Astrocyte (in vitro differentiated cells and primary cell): ENCODE results near the gene PCED1A.

Experiments used
- CTCF ChIP-seq: IDR thresholded peaks from 2 replicates; pipeline ENCODE4 v1.5.1; 2011; ENCODE audit warnings: low read depth, mild to moderate bottlenecking, inconsistent platforms, low read length, moderate library complexity; ENCODE audit not compliant: insufficient read depth
- EZH2 ChIP-seq: IDR thresholded peaks from 2 replicates; pipeline ENCODE4 v1.6.1; 2012; ENCODE audit warnings: mild to moderate bottlenecking, low read length, inconsistent platforms; ENCODE audit not compliant: insufficient read depth

DNA sequence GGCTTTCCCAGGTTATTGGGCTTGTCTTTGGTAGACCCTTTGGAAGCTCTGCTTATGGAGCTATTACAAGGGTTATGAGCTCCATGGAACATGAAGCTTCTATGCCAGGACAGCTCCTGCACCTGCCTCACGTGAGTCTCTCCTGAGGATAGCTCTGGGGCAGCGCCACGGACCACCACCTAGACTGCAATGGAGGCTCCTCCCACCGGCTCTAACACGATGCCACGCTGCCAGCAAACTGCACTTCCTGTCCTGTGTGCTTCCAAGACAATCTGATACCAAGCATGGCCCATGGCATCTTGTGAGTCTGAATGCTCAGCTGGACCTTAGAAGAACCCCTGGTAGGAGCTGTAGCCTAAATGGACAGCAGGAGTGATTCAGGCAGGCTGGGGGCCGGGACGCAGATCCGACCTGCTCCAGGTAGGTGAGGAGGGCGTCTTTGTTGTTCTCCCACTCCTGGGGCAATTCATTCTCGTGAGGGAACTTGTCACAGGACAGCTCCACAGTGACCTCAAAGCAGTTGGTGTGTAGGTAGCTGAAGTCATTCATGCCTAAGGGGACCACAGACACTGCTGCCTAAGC, 45.5 kb downstream of the PCED1A start:
- TF ChIP-seq CTCF (no peak), EZH2 (no peak)
